ENCODE results near the gene ZNF785.
"Not testable (repeated sequence)": the region's sequence is repeated elsewhere in the genome, so short reads cannot be mapped to it uniquely, and the experiment has no call there.

The ZNF785 gene

DNA sequence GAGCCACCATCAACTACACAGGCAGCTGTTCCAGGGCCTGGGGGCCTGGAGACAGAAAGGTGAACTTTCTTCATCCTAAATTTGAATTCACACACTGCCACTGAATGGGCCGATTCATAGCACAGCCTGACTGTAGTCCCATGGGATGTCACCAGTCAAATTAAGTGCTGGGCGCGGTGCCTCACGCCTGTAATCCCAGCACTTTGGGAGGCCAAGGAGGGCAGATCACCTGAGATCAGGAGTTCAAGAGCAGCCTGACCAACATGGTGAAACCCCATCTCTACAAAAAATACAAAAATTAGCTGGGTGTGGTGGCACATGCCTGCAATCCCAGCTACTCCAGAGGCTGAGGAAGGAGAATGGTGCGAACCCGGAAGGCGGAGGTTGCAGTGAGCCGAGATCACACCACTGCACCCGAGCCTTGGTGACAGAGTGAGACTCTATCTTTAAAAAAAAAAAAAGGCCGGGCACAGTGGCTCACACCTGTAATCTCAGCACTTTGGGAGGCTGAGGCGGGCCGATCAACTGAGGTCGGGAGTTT lies 45.4 kb downstream of the ZNF785 start:
- DNase-seq (ENCODE audit: low spot score): not testable (repeated sequence)

GRCh38 chr16:30539000-30539964 lies 46.2 kb downstream of the ZNF785 start:
- DNase-seq (ENCODE audit: low spot score): no peak

- not testable (repeated sequence) for DNase-seq (ENCODE audit: low spot score)
These were observed 49.0 kb downstream of the ZNF785 start for GRCh38 chr16:30536391-30537024.

DNA sequence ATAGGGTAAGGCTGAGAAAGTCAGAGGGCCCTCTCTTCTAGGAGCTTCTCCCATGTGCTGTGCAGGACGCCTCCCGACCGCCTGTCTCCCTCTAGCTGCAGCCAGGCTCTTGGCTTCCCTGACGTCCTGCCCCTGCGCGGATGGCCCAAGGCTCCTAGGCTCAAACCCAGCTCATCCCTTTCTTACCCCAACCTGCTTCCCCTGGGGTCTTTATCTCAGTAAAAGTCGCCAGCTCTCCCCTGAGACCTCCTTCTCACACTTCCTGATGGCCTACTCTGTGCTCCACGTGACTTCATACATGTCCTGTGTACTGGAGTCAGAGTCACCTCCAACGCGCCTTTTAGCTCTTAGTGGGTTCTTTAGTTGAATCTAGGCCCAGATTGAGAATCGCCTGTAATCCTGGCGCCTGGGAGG lies 49.7 kb downstream of the ZNF785 start:
- DNase-seq (ENCODE audit: low spot score): peak; percentile 75

DNA sequence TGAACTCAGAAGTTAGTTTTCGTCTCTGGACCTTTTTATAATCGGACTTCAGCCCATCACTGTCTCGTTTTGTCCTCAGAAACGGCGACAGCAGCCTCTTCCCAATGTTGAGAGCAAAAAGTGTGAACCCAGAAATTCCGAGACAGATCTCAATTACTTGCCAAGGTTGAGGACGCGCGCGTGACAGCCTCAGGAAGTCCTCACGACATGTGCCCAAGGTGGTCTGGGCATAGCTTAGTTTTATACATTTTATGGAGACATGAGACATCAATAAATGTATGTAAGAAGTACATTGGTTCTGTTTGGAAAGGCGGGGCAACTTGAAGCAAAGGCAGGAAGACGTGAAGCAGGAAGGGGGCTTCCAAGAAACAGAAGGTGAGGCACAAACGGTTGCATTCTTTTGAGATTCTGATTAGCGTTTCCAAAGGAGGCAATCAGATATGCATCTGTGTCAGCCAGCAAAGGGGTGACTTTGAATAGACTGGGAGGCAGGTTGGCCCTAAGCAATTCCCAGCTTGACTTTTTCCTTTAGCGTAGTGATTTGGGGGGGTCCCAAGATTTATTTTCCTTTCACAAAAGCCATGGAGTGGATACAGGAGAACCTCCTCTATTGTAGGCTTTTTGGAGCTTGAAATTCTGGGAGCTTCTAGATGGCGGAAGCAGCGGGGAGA lies 50.3 kb downstream of the ZNF785 start:
- DNase-seq (ENCODE audit: low spot score): no peak

DNA sequence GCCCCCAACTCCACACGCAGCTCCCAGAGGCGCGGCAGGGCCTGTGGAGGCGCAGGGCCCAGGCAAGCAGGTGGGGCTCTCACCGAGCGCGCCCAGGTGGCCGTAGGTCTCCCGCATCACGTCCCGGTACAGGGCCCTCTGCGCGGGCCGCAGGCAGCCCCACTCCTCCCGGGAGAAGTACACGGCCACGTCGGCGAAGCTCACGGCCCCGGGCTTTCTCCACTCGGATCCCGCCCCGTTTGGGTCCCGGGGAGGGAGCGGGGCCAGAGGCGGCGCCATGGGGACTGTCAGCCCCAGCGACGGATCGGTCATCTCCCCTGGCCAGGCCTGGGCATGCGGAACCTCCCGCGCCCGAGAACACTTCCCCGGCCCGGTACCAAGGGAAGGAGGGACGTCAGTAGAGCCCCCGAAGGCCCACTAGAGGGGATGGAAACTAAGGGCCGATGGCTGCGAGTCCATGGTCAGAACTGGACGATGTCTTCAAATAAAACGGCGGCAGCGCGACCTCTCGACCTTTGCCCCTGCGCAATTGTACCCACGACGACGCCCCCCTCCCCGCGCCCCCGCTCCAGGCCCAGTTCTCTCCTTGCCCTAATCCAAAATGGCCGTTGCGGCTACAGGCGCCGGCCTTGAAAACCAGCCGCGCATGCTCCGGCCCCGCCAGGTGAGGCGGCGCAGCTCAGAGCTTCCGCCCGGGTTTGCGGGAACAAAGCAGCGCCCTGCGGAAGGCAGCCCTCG lies 51.0 kb downstream of the ZNF785 start, which contains the start of gene ZNF747:
Gene ZNF747 (minus strand): TSS at position 491 of the 738 bp plus-strand sequence. CDS start 179 bp downstream, at position 312.
- peak; percentile 82 for DNase-seq (ENCODE audit: low spot score)

- peak; percentile 31 for DNase-seq (ENCODE audit: low spot score)
These were observed 51.6 kb downstream of the ZNF785 start for GRCh38 chr16:30533748-30534367.

DNA sequence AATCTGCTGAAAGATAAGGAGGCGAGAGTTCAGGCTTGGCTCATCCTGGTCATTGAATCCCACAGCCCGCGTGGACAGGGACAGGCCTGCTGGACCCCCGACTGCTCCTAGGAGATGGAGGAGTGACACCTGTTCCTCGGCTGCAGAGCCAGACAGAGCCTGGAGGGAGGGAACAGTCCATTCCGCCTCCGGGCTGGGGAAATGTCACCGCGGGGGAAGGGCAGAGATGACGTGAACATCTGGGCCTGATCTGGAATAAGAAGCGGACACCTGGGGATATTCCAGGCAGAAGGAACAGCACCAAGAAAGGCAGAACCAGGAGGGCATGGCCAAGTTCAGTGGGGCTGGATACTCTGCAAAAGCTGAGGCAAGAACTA lies 52.4 kb downstream of the ZNF785 start:
- DNase-seq (ENCODE audit: low spot score): no peak

- DNase-seq (ENCODE audit: low spot score): no peak
These were observed 53.0 kb downstream of the ZNF785 start for GRCh38 chr16:30532285-30533145.

Measured in hepatic stellate cell (primary cell).